Liver (tissue), 9 donors: ENCODE measurements around the gene KLC3. TPM values are rescaled to one million over a fixed set of nuclear protein-coding genes. Genes with fewer than 3 reads are reported as not detected.

ENCODE experiments used
- DNase-seq: peaks from one replicate; pipeline ENCODE4 v3.0.0-alpha.2; 2017; ENCODE audit warnings: low spot score
- H3K27ac ChIP-seq, 2 donors: one replicate each; pipeline ENCODE4 v1.7.0; 2013; ENCODE audit warnings: inconsistent platforms in 2 of 2, low read length in 2 of 2, control low read depth in 1 of 2, low read depth in 1 of 2, mild to moderate bottlenecking in 1 of 2
- H3K27me3 ChIP-seq, 4 donors: one replicate each; pipeline versions ENCODE4 v1.6.1 to v1.7.0; 2013; ENCODE audit warnings: low read length in 3 of 4, inconsistent platforms in 1 of 4, mild to moderate bottlenecking in 1 of 4, moderate library complexity in 1 of 4; ENCODE audit not compliant: control insufficient read depth in 4 of 4, insufficient read depth in 4 of 4
- H3K36me3 ChIP-seq, 4 donors: one replicate each; pipeline versions ENCODE4 v1.6.1 to v1.7.0; 2013; ENCODE audit warnings: low read length in 3 of 4, mild to moderate bottlenecking in 3 of 4, low read depth in 1 of 4, moderate library complexity in 1 of 4; ENCODE audit not compliant: control insufficient read depth in 4 of 4, insufficient read depth in 3 of 4
- H3K4me1 ChIP-seq, 4 donors: one replicate each; pipeline versions ENCODE4 v1.6.1 to v1.7.0; 2013; ENCODE audit warnings: low read length in 3 of 4, mild to moderate bottlenecking in 3 of 4, moderate library complexity in 1 of 4; ENCODE audit not compliant: control insufficient read depth in 4 of 4, insufficient read depth in 4 of 4
- H3K4me3 ChIP-seq, 3 donors: one replicate each; pipeline versions ENCODE4 v1.6.1 to v1.7.0; 2013; ENCODE audit warnings: low read length in 3 of 3, control low read depth in 1 of 3, low read depth in 1 of 3, mild to moderate bottlenecking in 1 of 3
- H3K9ac ChIP-seq, 2 donors: one replicate each; pipeline ENCODE4 v1.7.0; 2013; ENCODE audit warnings: low read length in 2 of 2, mild to moderate bottlenecking in 2 of 2, moderate library complexity in 2 of 2, control low read depth in 1 of 2, low read depth in 1 of 2
- H3K9me3 ChIP-seq, 4 donors: one replicate each; pipeline versions ENCODE4 v1.6.1 to v1.7.0; 2013; ENCODE audit warnings: low read length in 3 of 4; ENCODE audit not compliant: control insufficient read depth in 4 of 4
- EGR1 ChIP-seq, 2 donors: IDR thresholded peaks; 2 replicates each; pipeline ENCODE4 v1.6.1; 2016 to 2018; ENCODE audit warnings: antibody characterized with exemption in 2 of 2, low read depth in 2 of 2
- FOXA1 ChIP-seq: IDR thresholded peaks from 2 replicates; pipeline ENCODE4 v1.6.1; 2016; ENCODE audit warnings: antibody characterized with exemption
- FOXA2 ChIP-seq: IDR thresholded peaks from 2 replicates; pipeline ENCODE4 v1.6.1; 2016; ENCODE audit warnings: antibody characterized with exemption
- GABPA ChIP-seq, 2 donors: IDR thresholded peaks in 1 of 2; conservative IDR thresholded peaks in 1 of 2; 2 replicates each; pipeline ENCODE4 v1.6.1; 2016; ENCODE audit warnings: antibody characterized with exemption in 2 of 2, mild to moderate bottlenecking in 1 of 2, moderate library complexity in 1 of 2
- HNF4A ChIP-seq, 2 donors: conservative IDR thresholded peaks; 2 replicates each; pipeline ENCODE4 v1.6.1; 2016; ENCODE audit warnings: antibody characterized with exemption in 2 of 2, mild to moderate bottlenecking in 2 of 2
- HNF4G ChIP-seq: IDR thresholded peaks from 2 replicates; pipeline ENCODE4 v1.6.1; 2016; ENCODE audit warnings: antibody characterized with exemption
- JUND ChIP-seq, 2 donors: IDR thresholded peaks; 2 replicates each; pipeline ENCODE4 v1.6.1; 2016; ENCODE audit warnings: antibody characterized with exemption in 2 of 2
- NR2F2 ChIP-seq: IDR thresholded peaks from 2 replicates; pipeline ENCODE4 v1.6.1; 2016; ENCODE audit warnings: antibody characterized with exemption
- RAD21 ChIP-seq, 2 donors: IDR thresholded peaks; 2 replicates each; pipeline ENCODE4 v1.6.1; 2016; ENCODE audit warnings: antibody characterized with exemption in 2 of 2, mild to moderate bottlenecking in 2 of 2
- RXRA ChIP-seq, 2 donors: IDR thresholded peaks; 2 replicates each; pipeline ENCODE4 v1.6.1; 2017 to 2018; ENCODE audit warnings: antibody characterized with exemption in 2 of 2, mild to moderate bottlenecking in 1 of 2
- SP1 ChIP-seq: IDR thresholded peaks from 2 replicates; pipeline ENCODE4 v1.6.1; 2018; ENCODE audit warnings: antibody characterized with exemption, mild to moderate bottlenecking
- TAF1 ChIP-seq: conservative IDR thresholded peaks from 2 replicates; pipeline ENCODE4 v1.6.1; 2016; ENCODE audit warnings: antibody characterized with exemption, mild to moderate bottlenecking
- YY1 ChIP-seq: IDR thresholded peaks from 2 replicates; pipeline ENCODE4 v1.6.1; 2016; ENCODE audit warnings: antibody characterized with exemption, mild to moderate bottlenecking
- WGBS: extraction: QIAGEN DNeasy Blood & Tissue Kit; methylation state at CpG from one replicate; pipeline ENCODE4 v1.1.7; 2013; 5-methylcytosine and 5-hydroxymethylcytosine counted together
- polyA plus RNA-seq, 2 donors: library from polyadenylated mRNA; stranded (reverse) in 1 of 2; unstranded in 1 of 2; fragments of 200-250 nt in 1 of 2; fragments of >200 nt in 1 of 2; fragmentation: Nextera tagmentation in 1 of 2; extraction: Ambion mirVana in 1 of 2; gene quantifications; one replicate each; pipeline versions ENCODE4 v1.2.1 to v1.2.3, GENCODE V29; 2013 to 2015
- total RNA-seq, 2 donors: library from RNA; depleted of rRNA; stranded (reverse); fragments of >200 nt; gene quantifications; one replicate each; pipeline ENCODE4 v1.2.3, GENCODE V29; 2014
- TF ChIP-seq, protein P1 (sequence below): IDR thresholded peaks from 2 replicates; pipeline ENCODE4 v1.6.1; 2016; ENCODE audit warnings: antibody characterized with exemption
- TF ChIP-seq, protein P2 (sequence below): IDR thresholded peaks from 2 replicates; pipeline ENCODE4 v1.6.1; 2016; ENCODE audit warnings: antibody characterized with exemption, mild to moderate bottlenecking
- TF ChIP-seq, protein P3 (sequence below): IDR thresholded peaks from 2 replicates; pipeline ENCODE4 v1.6.1; 2016; ENCODE audit warnings: antibody characterized with exemption
- TF ChIP-seq, protein P4 (sequence below): fragments of 150-350 bp; IDR thresholded peaks from 2 replicates; pipeline ENCODE4 v1.5.1; 2017; ENCODE audit warnings: improper control_type of control experiment, low read depth, low read length; ENCODE audit not compliant: missing input control
- TF ChIP-seq, protein P5 (sequence below): IDR thresholded peaks from 2 replicates; pipeline ENCODE4 v1.6.1; 2016; ENCODE audit warnings: antibody characterized with exemption
- donor health status: healthy.
- donor health status: healthy.
- donor health status: healthy.
- donor health status: healthy.
- donor health status: healthy.

KLC3 gene
- total and polyA plus RNA-seq, 4 donors, result 0.08 to 1.3 (median 0.08) TPM; not detected in 1

DNA sequence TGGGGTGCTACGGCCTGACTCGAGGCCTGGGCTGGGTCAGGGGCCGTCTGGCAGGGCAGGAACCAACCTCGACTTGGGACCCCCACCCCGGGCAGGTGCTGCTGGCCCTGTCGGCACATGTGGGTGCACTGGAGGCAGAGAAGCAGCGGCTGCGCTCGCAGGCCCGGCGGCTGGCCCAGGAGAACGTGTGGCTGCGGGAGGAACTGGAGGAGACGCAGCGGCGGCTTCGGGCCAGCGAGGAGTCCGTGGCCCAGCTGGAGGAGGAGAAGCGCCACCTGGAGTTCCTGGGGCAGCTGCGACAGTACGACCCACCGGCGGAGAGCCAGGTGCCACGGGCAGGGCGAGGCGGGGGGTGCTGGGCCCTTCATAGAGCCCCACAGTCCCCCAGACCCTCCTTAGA is 5.9 kb downstream of the KLC3 start:
- Histone ChIP-seq H3K9ac (no peak overlapping the region), H3K4me1 (no peaks in the 10 kb centered on the region), H3K27ac (no peak overlapping the region), H3K36me3 (peaks cover 0 to 5% (median 1%) of the 10 kb centered on the region in 4 donors), H3K9me3 (no peaks in the 10 kb centered on the region), H3K4me3 (no peak overlapping the region), H3K27me3 (no peaks in the 10 kb centered on the region)
- TF ChIP-seq HNF4A (conservative IDR thresholded peaks at IDR 0.05) (no peak), JUND (IDR thresholded peaks at IDR 0.05) (no peak), RXRA (IDR thresholded peaks at IDR 0.05) (no peak), NR2F2 (no peak), FOXA1 (no peak), FOXA2 (no peak), EGR1 (IDR thresholded peaks at IDR 0.05; ENCODE audit: low read depth in 2 of 2) (no peak), GABPA (IDR thresholded peaks at IDR 0.05 in 1 of 2, conservative IDR thresholded peaks at IDR 0.05 in 1 of 2) (no peak), SP1 (no peak), YY1 (no peak), RAD21 (IDR thresholded peaks at IDR 0.05) (no peak), TAF1 (no peak), HNF4G (no peak)
- TF ChIP-seq, protein P1, sequence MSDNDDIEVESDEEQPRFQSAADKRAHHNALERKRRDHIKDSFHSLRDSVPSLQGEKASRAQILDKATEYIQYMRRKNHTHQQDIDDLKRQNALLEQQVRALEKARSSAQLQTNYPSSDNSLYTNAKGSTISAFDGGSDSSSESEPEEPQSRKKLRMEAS, result no peak
- TF ChIP-seq, protein P2, sequence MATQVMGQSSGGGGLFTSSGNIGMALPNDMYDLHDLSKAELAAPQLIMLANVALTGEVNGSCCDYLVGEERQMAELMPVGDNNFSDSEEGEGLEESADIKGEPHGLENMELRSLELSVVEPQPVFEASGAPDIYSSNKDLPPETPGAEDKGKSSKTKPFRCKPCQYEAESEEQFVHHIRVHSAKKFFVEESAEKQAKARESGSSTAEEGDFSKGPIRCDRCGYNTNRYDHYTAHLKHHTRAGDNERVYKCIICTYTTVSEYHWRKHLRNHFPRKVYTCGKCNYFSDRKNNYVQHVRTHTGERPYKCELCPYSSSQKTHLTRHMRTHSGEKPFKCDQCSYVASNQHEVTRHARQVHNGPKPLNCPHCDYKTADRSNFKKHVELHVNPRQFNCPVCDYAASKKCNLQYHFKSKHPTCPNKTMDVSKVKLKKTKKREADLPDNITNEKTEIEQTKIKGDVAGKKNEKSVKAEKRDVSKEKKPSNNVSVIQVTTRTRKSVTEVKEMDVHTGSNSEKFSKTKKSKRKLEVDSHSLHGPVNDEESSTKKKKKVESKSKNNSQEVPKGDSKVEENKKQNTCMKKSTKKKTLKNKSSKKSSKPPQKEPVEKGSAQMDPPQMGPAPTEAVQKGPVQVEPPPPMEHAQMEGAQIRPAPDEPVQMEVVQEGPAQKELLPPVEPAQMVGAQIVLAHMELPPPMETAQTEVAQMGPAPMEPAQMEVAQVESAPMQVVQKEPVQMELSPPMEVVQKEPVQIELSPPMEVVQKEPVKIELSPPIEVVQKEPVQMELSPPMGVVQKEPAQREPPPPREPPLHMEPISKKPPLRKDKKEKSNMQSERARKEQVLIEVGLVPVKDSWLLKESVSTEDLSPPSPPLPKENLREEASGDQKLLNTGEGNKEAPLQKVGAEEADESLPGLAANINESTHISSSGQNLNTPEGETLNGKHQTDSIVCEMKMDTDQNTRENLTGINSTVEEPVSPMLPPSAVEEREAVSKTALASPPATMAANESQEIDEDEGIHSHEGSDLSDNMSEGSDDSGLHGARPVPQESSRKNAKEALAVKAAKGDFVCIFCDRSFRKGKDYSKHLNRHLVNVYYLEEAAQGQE, result no peak
- TF ChIP-seq, protein P3, sequence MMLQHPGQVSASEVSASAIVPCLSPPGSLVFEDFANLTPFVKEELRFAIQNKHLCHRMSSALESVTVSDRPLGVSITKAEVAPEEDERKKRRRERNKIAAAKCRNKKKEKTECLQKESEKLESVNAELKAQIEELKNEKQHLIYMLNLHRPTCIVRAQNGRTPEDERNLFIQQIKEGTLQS, result no peak
- TF ChIP-seq, protein P4, sequence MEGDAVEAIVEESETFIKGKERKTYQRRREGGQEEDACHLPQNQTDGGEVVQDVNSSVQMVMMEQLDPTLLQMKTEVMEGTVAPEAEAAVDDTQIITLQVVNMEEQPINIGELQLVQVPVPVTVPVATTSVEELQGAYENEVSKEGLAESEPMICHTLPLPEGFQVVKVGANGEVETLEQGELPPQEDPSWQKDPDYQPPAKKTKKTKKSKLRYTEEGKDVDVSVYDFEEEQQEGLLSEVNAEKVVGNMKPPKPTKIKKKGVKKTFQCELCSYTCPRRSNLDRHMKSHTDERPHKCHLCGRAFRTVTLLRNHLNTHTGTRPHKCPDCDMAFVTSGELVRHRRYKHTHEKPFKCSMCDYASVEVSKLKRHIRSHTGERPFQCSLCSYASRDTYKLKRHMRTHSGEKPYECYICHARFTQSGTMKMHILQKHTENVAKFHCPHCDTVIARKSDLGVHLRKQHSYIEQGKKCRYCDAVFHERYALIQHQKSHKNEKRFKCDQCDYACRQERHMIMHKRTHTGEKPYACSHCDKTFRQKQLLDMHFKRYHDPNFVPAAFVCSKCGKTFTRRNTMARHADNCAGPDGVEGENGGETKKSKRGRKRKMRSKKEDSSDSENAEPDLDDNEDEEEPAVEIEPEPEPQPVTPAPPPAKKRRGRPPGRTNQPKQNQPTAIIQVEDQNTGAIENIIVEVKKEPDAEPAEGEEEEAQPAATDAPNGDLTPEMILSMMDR, result no peak
- TF ChIP-seq, protein P5, sequence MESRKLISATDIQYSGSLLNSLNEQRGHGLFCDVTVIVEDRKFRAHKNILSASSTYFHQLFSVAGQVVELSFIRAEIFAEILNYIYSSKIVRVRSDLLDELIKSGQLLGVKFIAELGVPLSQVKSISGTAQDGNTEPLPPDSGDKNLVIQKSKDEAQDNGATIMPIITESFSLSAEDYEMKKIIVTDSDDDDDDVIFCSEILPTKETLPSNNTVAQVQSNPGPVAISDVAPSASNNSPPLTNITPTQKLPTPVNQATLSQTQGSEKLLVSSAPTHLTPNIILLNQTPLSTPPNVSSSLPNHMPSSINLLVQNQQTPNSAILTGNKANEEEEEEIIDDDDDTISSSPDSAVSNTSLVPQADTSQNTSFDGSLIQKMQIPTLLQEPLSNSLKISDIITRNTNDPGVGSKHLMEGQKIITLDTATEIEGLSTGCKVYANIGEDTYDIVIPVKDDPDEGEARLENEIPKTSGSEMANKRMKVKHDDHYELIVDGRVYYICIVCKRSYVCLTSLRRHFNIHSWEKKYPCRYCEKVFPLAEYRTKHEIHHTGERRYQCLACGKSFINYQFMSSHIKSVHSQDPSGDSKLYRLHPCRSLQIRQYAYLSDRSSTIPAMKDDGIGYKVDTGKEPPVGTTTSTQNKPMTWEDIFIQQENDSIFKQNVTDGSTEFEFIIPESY, result no peak
- WGBS, result 40% methylated on average over 27 of the region's 27 CpGs
- DNase-seq, result no peak
